ENCODE data around the gene PRLR.
"Not testable (repeated sequence)": the region's sequence is repeated elsewhere in the genome, so short reads cannot be mapped to it uniquely, and the experiment has no call there.

Gene PRLR

DNA sequence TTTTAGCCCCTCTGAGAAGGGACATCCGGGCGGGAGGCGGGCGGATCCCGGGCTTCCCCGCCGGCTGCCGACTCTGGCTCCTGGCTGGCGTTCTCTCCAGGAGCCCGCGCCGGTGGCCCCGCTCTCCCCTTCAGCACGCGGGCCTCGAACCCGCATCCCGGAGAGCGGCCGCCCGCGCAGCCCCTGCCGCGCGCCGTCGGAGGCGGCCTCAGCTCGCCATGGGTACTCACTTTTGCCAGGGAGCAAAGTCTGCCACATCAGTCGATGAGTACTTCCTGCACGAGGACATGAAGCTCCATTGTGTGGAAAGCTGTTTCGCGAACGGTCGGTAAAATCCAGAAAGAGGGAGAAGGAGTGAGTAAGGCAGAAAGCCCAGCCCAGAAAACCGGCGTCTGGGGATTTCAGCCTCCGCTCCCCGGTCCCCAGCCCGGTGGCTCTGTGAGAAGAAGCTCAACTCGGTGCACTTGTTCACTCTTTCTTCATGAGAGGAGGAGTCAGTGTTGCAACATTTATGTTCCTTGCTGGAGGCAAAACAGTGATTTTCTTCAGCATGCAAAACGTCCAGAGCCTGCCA lies at the start of gene PRLR:
Gene PRLR, minus strand, starts transcription at position 450 of the 574 bp plus-strand sequence. CDS start 140,867 bp downstream, outside the sequence.
- no peak for DNase-seq

GRCh38 chr5:35274839-35275509 lies 44.7 kb upstream of the PRLR start:
- DNase-seq: no peak

- DNase-seq: no peak
Observed at GRCh38 chr5:35269006-35269405, 38.7 kb upstream of the PRLR start.

DNA sequence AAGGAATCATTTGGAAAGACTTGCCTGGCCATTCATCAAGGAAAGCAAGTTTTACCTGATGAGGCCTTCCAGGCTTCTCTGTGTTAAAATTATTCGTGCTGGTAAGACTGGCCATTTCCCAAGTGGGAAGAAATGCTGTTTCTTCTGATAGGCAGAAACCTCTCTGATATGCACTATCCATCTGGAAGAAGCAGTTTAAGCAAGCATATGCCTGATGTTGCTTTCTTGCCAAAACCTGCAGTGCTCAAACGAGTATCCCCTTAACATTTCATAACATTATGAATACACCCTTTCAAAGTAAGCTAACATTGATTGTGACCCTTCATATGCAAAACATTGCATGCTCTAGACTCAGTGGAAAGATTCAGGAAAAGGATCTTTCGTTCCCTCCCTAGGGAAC lies 36.0 kb upstream of the PRLR start:
- DNase-seq: no peak

DNA sequence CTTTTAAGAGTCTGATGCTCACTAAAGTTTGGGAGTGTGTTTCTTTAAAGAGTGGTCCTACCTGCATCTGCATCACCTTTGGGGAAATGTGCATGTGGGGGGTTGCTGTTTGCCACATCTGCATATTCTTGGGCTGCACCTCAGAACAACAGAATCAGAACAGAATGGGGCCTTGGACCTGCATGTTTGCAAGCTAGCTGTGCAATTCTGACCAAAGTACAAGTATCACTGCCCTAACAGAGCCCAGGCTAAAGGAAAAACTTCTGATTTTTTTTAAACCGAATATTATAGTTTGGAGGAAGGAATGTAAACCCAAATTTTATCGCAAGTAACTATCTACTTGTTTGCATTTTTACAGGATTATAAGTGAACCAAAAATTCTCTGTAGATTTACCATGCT lies 34.2 kb upstream of the PRLR start:
- DNase-seq: no peak

GRCh38 chr5:35263266-35263877 lies 33.1 kb upstream of the PRLR start:
- DNase-seq: no peak

DNA sequence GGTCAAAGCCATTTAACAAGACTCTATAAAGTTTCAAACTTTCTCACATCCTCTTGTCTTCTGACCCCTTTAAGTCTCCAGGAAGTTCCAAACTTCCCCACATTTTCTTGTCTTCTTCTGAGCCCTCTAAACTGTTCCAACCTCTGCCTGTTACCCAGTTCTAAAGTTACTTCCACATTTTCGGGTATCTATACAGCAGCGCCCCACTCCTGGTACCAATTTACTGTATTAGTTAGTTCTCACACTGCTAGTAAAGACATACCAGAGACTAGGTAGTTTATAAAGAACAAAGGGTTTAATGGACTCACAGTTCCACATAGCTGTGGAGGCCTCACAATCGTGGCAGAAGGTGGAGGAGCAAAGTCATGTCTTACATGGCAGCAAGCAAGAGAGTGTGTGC lies 23.3 kb upstream of the PRLR start:
- DNase-seq: no peak

GRCh38 chr5:35252963-35253362 lies 22.7 kb upstream of the PRLR start:
- DNase-seq: no peak

GRCh38 chr5:35248843-35249780 lies 18.8 kb upstream of the PRLR start:
- no peak for DNase-seq

GRCh38 chr5:35247648-35248034 lies 17.4 kb upstream of the PRLR start:
- DNase-seq: no peak

- DNase-seq: no peak
Observed at GRCh38 chr5:35246900-35247647, 16.8 kb upstream of the PRLR start.

GRCh38 chr5:35246411-35246810 lies 16.1 kb upstream of the PRLR start:
- no peak for DNase-seq

DNA sequence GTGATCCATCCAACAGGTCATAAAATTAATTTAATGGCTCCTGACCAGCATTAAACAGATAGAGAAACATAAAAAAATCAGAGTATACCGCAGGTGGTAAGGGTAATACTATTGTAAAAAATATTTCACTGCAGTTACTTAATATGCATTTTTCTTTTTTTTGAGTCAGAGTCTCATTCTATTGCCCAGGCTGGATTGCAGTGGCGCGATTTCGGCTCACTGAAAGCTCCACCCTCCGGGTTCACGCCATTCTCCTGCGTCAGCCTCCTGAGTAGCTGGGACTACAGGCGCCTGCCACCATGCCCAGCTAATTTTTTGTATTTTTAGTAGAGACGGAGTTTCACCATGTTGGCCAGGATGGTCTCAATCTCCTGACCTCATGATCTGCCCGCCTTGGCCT lies 15.1 kb upstream of the PRLR start:
- not testable (repeated sequence) for DNase-seq

DNA sequence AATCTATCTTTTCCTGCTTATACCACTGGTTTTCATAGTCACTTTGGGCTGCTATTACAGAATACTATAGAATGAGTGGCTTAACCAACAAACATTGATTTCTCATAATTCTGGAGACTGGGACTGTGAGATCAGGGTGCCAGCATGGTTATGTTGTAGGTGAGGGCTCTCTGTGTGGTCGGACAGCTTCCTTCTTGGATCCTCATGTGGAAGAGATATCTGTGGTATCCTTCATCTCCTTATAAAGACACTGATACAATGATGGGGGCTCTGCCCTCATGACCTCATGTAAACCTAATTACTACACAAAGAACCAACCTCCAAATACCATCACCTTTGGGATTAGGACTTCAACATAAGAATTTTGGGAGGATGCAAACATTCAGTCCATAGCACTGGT lies 13.9 kb upstream of the PRLR start:
- DNase-seq: no peak

GRCh38 chr5:35242702-35243258 lies 12.5 kb upstream of the PRLR start:
- DNase-seq: no peak

DNA sequence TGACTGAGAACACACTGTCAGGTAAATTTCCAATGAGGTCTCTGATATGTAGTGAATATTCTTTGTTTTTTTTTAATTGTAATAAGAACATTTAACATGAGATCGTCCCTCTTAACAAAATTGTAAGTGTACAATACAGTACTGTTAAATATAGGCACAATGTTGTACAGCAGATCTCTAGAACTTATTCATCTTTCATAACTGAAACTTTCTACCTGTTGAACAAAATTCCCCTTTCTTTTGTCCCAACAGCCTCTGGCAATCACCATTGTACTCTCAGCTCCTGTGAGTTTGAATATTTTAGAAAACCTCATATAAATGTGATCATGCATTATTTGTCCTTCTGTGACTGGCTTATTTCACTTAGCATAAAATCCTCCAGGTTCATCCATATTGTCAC lies 10.6 kb upstream of the PRLR start:
- no peak for DNase-seq

DNA sequence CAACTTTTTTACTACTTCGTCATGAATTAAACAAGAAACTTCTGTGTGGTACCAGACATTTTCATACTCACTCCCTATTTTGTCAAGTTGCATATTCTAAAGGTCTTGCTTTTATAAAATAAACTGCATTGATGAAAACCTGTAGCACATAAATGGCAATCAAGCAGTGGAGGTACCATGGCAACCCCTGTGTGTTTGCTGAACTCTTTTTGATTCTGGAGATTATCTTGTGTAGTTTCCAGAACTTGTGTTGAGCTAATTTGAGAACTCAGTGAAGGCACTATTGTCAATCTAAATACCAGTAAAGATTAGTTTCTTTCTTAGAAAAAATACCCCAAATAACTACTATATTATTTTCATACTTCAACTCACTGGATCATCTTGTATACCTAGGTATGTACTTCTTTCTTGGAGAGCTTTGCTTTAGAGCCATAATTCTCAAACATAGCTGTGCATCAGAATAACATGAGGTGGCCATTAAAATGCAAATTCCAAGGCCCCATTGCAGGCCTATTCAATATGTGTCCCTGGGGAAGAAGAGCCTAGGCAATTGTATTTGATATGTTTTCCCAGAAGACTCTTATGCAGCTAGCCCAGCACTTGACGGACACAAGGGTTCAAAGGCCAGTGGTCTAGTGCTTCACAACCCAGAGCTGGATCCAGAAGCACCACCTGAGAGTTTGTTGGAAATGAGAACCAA lies 9.8 kb upstream of the PRLR start:
- no peak for DNase-seq

DNA sequence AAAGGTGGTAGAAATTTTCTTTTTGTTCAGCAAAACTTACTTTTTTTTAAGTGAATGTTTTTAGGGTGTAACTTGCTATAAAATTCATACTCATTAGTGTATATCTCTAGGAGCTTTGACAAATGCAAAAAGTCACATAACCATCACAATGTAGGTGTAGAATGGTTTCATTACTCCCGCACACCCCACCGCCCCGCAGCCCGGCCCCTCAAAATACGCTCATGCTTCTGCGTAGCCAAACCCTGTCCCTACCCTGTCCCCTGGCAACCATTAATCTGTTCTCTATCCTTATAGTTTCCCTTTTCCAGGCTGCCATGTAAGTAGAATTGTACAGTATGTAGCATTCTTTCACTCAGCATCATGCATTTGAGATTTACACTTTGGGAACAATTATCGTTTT lies 9.2 kb upstream of the PRLR start:
- DNase-seq: no peak

DNA sequence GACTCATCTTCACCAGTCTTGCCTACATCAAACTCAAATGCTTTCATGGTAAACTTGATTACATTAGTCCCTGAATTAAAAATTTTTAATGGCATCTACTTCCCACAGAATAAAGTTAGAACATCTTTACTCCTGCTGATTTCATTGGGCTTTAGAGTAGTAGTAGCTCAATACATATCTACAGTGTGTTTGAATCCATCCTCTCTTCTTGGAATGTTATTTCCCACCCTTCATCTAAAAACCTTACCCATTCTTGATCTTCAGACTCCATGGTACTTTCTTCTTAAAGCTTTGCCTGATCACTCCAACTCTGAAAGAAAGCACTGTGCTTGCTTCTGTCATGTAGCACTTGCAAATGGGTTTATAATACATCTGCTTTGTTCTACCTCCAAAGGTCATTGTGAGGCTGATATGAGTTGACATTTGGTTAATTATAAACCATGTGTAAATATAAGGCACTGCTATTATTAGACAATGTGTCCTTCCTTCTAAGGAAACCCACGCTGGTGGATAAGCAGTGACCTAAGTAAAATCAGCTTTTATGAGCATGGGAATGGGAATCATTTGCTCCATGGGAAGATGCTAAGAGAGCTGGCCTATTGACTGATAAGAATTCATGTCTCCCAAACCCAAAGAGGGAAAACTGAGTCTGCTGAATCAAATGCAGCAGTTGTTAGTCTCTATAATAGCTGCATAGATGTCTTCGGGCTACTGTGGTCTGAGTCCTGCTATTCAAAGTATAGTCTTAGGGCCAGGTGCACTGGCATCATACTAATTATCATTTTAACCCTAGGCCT lies 7.5 kb upstream of the PRLR start:
- DNase-seq: no peak

- no peak for DNase-seq
Observed at GRCh38 chr5:35236770-35237169, 6.5 kb upstream of the PRLR start.

GRCh38 chr5:35233601-35234000 lies 3.3 kb upstream of the PRLR start:
- DNase-seq: no peak
